HepG2 (cell line): ENCODE results near the gene TNFAIP1. TPM values are rescaled to one million over a fixed set of nuclear protein-coding genes. Genes with fewer than 3 reads are reported as not detected.

Experiments used
- AKAP8 ChIP-seq: sonication (generic); formaldehyde crosslinking; IDR thresholded peaks from 2 replicates; pipeline ENCODE4 v1.5.1; 2020; ENCODE audit warnings: mild to moderate bottlenecking, missing genetic modification reagents
- ARID2 ChIP-seq: sonication (generic); formaldehyde crosslinking; IDR thresholded peaks from 2 replicates; pipeline ENCODE4 v1.8.1; 2022; ENCODE audit warnings: mild to moderate bottlenecking, missing genetic modification reagents, borderline replicate concordance
- ARNT2 ChIP-seq: sonication (generic); formaldehyde crosslinking; IDR thresholded peaks from 2 replicates; pipeline ENCODE4 v1.8.0; 2022; ENCODE audit warnings: mild to moderate bottlenecking, low read depth, missing genetic modification reagents, moderate library complexity
- CHD2 ChIP-seq: IDR thresholded peaks from 2 replicates; pipeline ENCODE4 v1.6.1; 2011; ENCODE audit warnings: low read depth, low read length, improper control_type of control experiment
- ETV5 ChIP-seq: IDR thresholded peaks from 2 replicates; pipeline ENCODE4 v1.6.1; 2018; ENCODE audit warnings: missing biosample characterization, missing genetic modification reagents, inconsistent platforms, borderline replicate concordance
- HOXD1 ChIP-seq: sonication (generic); formaldehyde crosslinking; IDR thresholded peaks from 2 replicates; pipeline ENCODE4 v1.5.0; 2020; ENCODE audit warnings: missing genetic modification reagents
- IRX3 ChIP-seq: sonication (generic); formaldehyde crosslinking; IDR thresholded peaks from 2 replicates; pipeline ENCODE4 v1.8.1; 2023; ENCODE audit warnings: mild to moderate bottlenecking, low read depth, missing genetic modification reagents, borderline replicate concordance
- KDM6A ChIP-seq: IDR thresholded peaks from 2 replicates; pipeline ENCODE4 v1.6.1; 2016; ENCODE audit warnings: low read depth
- MED8 ChIP-seq: sonication (generic); formaldehyde crosslinking; IDR thresholded peaks from 2 replicates; pipeline ENCODE4 v1.8.1; 2023; ENCODE audit warnings: mild to moderate bottlenecking, missing genetic modification reagents; ENCODE audit not compliant: insufficient replicate concordance
- MYNN ChIP-seq: sonication (generic); formaldehyde crosslinking; IDR thresholded peaks from 2 replicates; pipeline ENCODE4 v1.4.0; 2020; ENCODE audit warnings: mild to moderate bottlenecking, low read depth, missing genetic modification reagents
- PAWR ChIP-seq: sonication (generic); formaldehyde crosslinking; IDR thresholded peaks from 2 replicates; pipeline ENCODE4 v1.4.0; 2020; ENCODE audit warnings: missing genetic modification reagents, mild to moderate bottlenecking, borderline replicate concordance
- RXRB ChIP-seq: IDR thresholded peaks from 2 replicates; pipeline ENCODE4 v1.6.1; 2016; ENCODE audit warnings: borderline replicate concordance, missing genetic modification reagents, missing compliant biosample characterization
- SMARCC2 ChIP-seq: fragments of 450-650 bp; IDR thresholded peaks from 2 replicates; pipeline ENCODE4 v1.6.1; 2017; ENCODE audit warnings: antibody characterized with exemption, mild to moderate bottlenecking
- ZBTB33 ChIP-seq: sonication (generic); formaldehyde crosslinking; IDR thresholded peaks from 2 replicates; pipeline ENCODE4 v1.4.0; 2020; ENCODE audit warnings: missing genetic modification reagents
- ZNF235 ChIP-seq: sonication (generic); formaldehyde crosslinking; IDR thresholded peaks from 2 replicates; pipeline ENCODE4 v1.8.1; 2023; ENCODE audit warnings: mild to moderate bottlenecking, missing genetic modification reagents, borderline replicate concordance
- ZNF414 ChIP-seq: sonication (generic); formaldehyde crosslinking; IDR thresholded peaks from 2 replicates; pipeline ENCODE4 v1.5.0; 2020; ENCODE audit warnings: missing genetic modification reagents
- ZNF431 ChIP-seq: sonication (generic); formaldehyde crosslinking; IDR thresholded peaks from 2 replicates; pipeline ENCODE4 v1.9.0; 2022; ENCODE audit warnings: missing genetic modification reagents, low read depth, mild to moderate bottlenecking, borderline replicate concordance
- polyA plus RNA-seq, 8 experiments: library from polyadenylated mRNA; depleted of rRNA in 3 of 8; stranded (reverse) in 7 of 8; unstranded in 1 of 8; fragments of >200 nt; fragmentation: Illumina TruSeq in 4 of 8; extraction: Trizol in 4 of 8; gene quantifications; 2 replicates each; pipeline versions ENCODE4 v1.2.1 to v1.2.3, GENCODE V29; 2011 to 2016; ENCODE audit warnings: low read depth in 4 of 8, missing spikeins in 1 of 8, mixed read lengths in 1 of 8; ENCODE audit not compliant: insufficient read depth in 1 of 8
- total RNA-seq, 5 experiments: library from RNA; depleted of rRNA; stranded (reverse); fragments of >200 nt; fragmentation: Illumina TruSeq; extraction: Trizol; gene quantifications; 2 replicates each; pipeline ENCODE4 v1.2.3, GENCODE V29; 2016; ENCODE audit warnings: low read depth in 1 of 5
- TF ChIP-seq, protein P1 (sequence below): IDR thresholded peaks from 2 replicates; pipeline ENCODE4 v1.6.1; 2018; ENCODE audit warnings: missing genetic modification reagents, mild to moderate bottlenecking, missing compliant biosample characterization
- TF ChIP-seq, protein P2 (sequence below): sonication (generic); formaldehyde crosslinking; IDR thresholded peaks from 2 replicates; pipeline ENCODE4 v1.4.0; 2020; ENCODE audit warnings: missing genetic modification reagents, mild to moderate bottlenecking, borderline replicate concordance
- TF ChIP-seq, protein P3 (sequence below): sonication (generic); formaldehyde crosslinking; IDR thresholded peaks from 2 replicates; pipeline ENCODE4 v1.9.0; 2021; ENCODE audit warnings: missing genetic modification reagents, borderline replicate concordance

The TNFAIP1 gene
- total and polyA plus RNA-seq, 2 of the 13 experiments (the other 11 are each of a cell fraction or from before 2014, with no cell fraction given) = 17.5 to 40.6 TPM

DNA sequence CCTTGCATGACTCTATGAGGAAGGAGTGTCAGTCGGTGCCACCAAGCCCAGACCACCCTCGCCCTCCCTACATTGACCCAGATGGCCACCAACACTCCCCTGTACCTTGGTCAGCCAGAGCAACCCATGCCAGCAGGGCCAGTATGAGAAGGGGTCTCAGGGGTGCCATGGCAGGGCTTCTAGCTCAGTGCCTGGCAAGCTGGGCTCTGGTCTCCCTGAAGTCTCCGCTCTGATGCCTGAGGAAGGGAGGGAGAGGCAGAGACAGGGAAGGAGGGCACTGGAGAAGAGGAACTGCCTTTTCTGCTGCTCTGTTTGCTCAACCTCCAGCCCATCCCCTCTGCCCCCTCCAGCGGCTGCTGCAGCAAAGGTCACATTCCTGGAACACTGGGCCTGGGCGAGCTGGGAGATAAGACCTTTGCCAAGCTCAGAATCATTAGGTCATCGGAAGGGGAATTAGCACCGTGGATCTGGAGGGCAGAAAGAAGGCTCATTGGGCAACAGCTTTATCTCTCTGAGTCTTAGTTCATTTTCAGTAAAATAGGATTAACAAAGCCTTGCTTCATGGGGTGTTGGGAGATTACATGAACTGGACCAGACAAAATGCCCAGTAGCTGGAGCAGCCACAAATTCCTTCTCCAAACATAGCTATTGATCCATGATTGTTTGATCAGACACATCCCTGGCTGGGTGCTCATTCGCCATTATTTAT lies 34.6 kb downstream of the TNFAIP1 start, which contains the start of gene VTN (continued):
- 0 out of 2 replicates have a peak, but pooled peaks have one; percentile 19 for TF ChIP-seq AKAP8 (CRISPR knock-in tag)
- TF ChIP-seq RXRB (CRISPR knock-in tag) = peak; percentile 90
- no peak for TF ChIP-seq MYNN (CRISPR knock-in tag)
- TF ChIP-seq, protein P1, sequence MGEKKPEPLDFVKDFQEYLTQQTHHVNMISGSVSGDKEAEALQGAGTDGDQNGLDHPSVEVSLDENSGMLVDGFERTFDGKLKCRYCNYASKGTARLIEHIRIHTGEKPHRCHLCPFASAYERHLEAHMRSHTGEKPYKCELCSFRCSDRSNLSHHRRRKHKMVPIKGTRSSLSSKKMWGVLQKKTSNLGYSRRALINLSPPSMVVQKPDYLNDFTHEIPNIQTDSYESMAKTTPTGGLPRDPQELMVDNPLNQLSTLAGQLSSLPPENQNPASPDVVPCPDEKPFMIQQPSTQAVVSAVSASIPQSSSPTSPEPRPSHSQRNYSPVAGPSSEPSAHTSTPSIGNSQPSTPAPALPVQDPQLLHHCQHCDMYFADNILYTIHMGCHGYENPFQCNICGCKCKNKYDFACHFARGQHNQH (CRISPR knock-in tag) = peak; percentile 87
- TF ChIP-seq HOXD1 (CRISPR knock-in tag) = peak; percentile 93
- TF ChIP-seq PAWR = no peak
- TF ChIP-seq ZNF414 (CRISPR knock-in tag) = 0 out of 2 replicates have a peak, but pooled peaks have one; percentile 28
- peak; percentile 96 for TF ChIP-seq KDM6A (CRISPR knock-in tag)
- peak; percentile 66; the same call in 1 of the 2 replicates for TF ChIP-seq ZBTB33 (CRISPR knock-in tag)
- TF ChIP-seq IRX3 (CRISPR knock-in tag) = no peak
- TF ChIP-seq, protein P2, sequence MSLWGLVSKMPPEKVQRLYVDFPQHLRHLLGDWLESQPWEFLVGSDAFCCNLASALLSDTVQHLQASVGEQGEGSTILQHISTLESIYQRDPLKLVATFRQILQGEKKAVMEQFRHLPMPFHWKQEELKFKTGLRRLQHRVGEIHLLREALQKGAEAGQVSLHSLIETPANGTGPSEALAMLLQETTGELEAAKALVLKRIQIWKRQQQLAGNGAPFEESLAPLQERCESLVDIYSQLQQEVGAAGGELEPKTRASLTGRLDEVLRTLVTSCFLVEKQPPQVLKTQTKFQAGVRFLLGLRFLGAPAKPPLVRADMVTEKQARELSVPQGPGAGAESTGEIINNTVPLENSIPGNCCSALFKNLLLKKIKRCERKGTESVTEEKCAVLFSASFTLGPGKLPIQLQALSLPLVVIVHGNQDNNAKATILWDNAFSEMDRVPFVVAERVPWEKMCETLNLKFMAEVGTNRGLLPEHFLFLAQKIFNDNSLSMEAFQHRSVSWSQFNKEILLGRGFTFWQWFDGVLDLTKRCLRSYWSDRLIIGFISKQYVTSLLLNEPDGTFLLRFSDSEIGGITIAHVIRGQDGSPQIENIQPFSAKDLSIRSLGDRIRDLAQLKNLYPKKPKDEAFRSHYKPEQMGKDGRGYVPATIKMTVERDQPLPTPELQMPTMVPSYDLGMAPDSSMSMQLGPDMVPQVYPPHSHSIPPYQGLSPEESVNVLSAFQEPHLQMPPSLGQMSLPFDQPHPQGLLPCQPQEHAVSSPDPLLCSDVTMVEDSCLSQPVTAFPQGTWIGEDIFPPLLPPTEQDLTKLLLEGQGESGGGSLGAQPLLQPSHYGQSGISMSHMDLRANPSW (CRISPR knock-in tag) = 0 out of 2 replicates have a peak, but pooled peaks have one; percentile 76
- TF ChIP-seq, protein P3, sequence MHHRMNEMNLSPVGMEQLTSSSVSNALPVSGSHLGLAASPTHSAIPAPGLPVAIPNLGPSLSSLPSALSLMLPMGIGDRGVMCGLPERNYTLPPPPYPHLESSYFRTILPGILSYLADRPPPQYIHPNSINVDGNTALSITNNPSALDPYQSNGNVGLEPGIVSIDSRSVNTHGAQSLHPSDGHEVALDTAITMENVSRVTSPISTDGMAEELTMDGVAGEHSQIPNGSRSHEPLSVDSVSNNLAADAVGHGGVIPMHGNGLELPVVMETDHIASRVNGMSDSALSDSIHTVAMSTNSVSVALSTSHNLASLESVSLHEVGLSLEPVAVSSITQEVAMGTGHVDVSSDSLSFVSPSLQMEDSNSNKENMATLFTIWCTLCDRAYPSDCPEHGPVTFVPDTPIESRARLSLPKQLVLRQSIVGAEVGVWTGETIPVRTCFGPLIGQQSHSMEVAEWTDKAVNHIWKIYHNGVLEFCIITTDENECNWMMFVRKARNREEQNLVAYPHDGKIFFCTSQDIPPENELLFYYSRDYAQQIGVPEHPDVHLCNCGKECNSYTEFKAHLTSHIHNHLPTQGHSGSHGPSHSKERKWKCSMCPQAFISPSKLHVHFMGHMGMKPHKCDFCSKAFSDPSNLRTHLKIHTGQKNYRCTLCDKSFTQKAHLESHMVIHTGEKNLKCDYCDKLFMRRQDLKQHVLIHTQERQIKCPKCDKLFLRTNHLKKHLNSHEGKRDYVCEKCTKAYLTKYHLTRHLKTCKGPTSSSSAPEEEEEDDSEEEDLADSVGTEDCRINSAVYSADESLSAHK (CRISPR knock-in tag) = no peak
- 0 out of 2 replicates have a peak, but pooled peaks have one; percentile 41 for TF ChIP-seq ARNT2 (CRISPR knock-in tag)
- no peak for TF ChIP-seq MED8 (CRISPR knock-in tag)
- TF ChIP-seq SMARCC2 = no peak
- TF ChIP-seq ETV5 (CRISPR knock-in tag) = peak; percentile 87
- TF ChIP-seq ARID2 = no peak
- TF ChIP-seq ZNF431 = no peak
- no peak for TF ChIP-seq ZNF235 (CRISPR knock-in tag)
- TF ChIP-seq CHD2 = no peak
